Endothelial cell of umbilical vein (primary cell): ENCODE results near the gene C13orf46.

ENCODE experiments used
- CTCF ChIP-seq, 2 donors: IDR thresholded peaks; 1 replicate in 1 of 2; 2 replicates in 1 of 2; pipeline ENCODE4 v1.5.1; 2011; ENCODE audit warnings: low read length in 2 of 2, mild to moderate bottlenecking in 2 of 2, moderate library complexity in 2 of 2, control low read depth in 1 of 2, inconsistent platforms in 1 of 2, low read depth in 1 of 2; ENCODE audit not compliant: insufficient read depth in 1 of 2; ENCODE audit errors: extremely low read depth in 1 of 2
- JUN ChIP-seq: IDR thresholded peaks from 2 replicates; pipeline ENCODE4 v1.6.1; 2011; ENCODE audit warnings: borderline replicate concordance, low read depth; ENCODE audit not compliant: insufficient read length, insufficient read depth
- MYC ChIP-seq: IDR thresholded peaks from one replicate; pipeline ENCODE4 v1.6.1; 2011; ENCODE audit warnings: mild to moderate bottlenecking, low read depth, low read length
- POLR2A ChIP-seq: IDR thresholded peaks from 2 replicates; pipeline ENCODE4 v1.6.1; 2012; ENCODE audit warnings: low read depth, mild to moderate bottlenecking, control low read depth, low read length
- POLR2AphosphoS5 ChIP-seq: IDR thresholded peaks from 2 replicates; pipeline ENCODE4 v1.6.1; 2012; ENCODE audit warnings: low read depth, mild to moderate bottlenecking, control low read depth, low read length, moderate library complexity; ENCODE audit not compliant: insufficient read depth

- TF ChIP-seq CTCF (IDR thresholded peaks at IDR 0.05; ENCODE audit: extremely low read depth in 1 of 2, insufficient read depth in 1 of 2, low read depth in 1 of 2, low read length in 2 of 2): no peak
- TF ChIP-seq POLR2AphosphoS5: no peak
- TF ChIP-seq MYC: no peak
- TF ChIP-seq JUN: no peak
- no peak for TF ChIP-seq POLR2A
Observed at GRCh38 chr13:114011226-114011625, 37.4 kb upstream of the C13orf46 start.
